NCI-H2196 treated with DMSO at 0.1 percent for 48 hours (cell line): ENCODE measurements around the gene RUSF1.

Experiments
- DNase-seq: peaks from one replicate; lab custom pipeline; 2025; ENCODE audit not compliant: unreplicated experiment; lab: John Stamatoyannopoulos, UW

The RUSF1 gene

GRCh38 chr16:31471241-31471874 lies 36.8 kb downstream of the RUSF1 start:
- no peak for DNase-seq

GRCh38 chr16:31470615-31471014 lies 37.6 kb downstream of the RUSF1 start:
- no peak for DNase-seq

- DNase-seq, result no peak
Observed at GRCh38 chr16:31467858-31468257, 40.3 kb downstream of the RUSF1 start.

GRCh38 chr16:31467151-31467773 lies 40.9 kb downstream of the RUSF1 start:
- no peak for DNase-seq

- DNase-seq, result no peak
Observed at GRCh38 chr16:31466381-31466841, 41.8 kb downstream of the RUSF1 start.

GRCh38 chr16:31465788-31466370 lies 42.3 kb downstream of the RUSF1 start:
- no peak for DNase-seq

- no peak for DNase-seq
Observed at GRCh38 chr16:31464781-31465260, 43.4 kb downstream of the RUSF1 start.

GRCh38 chr16:31464348-31464769 lies 43.8 kb downstream of the RUSF1 start:
- DNase-seq, result no peak

GRCh38 chr16:31461921-31462804 lies 46.0 kb downstream of the RUSF1 start:
- no peak for DNase-seq

GRCh38 chr16:31461201-31461920 lies 46.8 kb downstream of the RUSF1 start:
- DNase-seq, result no peak

GRCh38 chr16:31460582-31461002 lies 47.6 kb downstream of the RUSF1 start:
- no peak for DNase-seq

- DNase-seq, result peak; percentile 98
Observed at GRCh38 chr16:31459687-31460581, 48.3 kb downstream of the RUSF1 start.

- DNase-seq, result peak; percentile 93
Observed at GRCh38 chr16:31458844-31459686, 49.1 kb downstream of the RUSF1 start, which contains the start of gene ARMC5. Gene ARMC5, plus strand, starts transcription at chr16:31459501. Its CDS starts 24 bp downstream, at chr16:31459525.

- DNase-seq, result no peak
Observed at GRCh38 chr16:31458073-31458843, 49.9 kb downstream of the RUSF1 start.

- DNase-seq, result no peak
Observed at GRCh38 chr16:31456988-31457360, 51.2 kb downstream of the RUSF1 start.

- no peak for DNase-seq
Observed at GRCh38 chr16:31455601-31456314, 52.4 kb downstream of the RUSF1 start.
